GM12891 (cell line): ENCODE measurements around the gene RAB8A.
A peak's percentile ranks its signal among the peaks of the same experiment; 100 is the strongest.

ENCODE experiments used
- PAX5 ChIP-seq: IDR thresholded peaks from 2 replicates; pipeline ENCODE4 v1.6.1; 2011; ENCODE audit warnings: low read length, moderate library complexity, mild to moderate bottlenecking; ENCODE audit not compliant: insufficient read depth, severe bottlenecking
- POLR2A ChIP-seq: IDR thresholded peaks from 2 replicates; pipeline ENCODE4 v1.6.1; 2011; ENCODE audit warnings: low read depth, low read length, control low read depth
- POLR2AphosphoS5 ChIP-seq: IDR thresholded peaks from 2 replicates; pipeline ENCODE4 v1.6.1; 2011; ENCODE audit warnings: low read depth, low read length, control low read depth
- POU2F2 ChIP-seq: IDR thresholded peaks from 2 replicates; pipeline ENCODE4 v1.6.1; 2011; ENCODE audit warnings: low read depth, mild to moderate bottlenecking, control low read depth, low read length, moderate library complexity
- SPI1 ChIP-seq: IDR thresholded peaks from 2 replicates; pipeline ENCODE4 v1.6.1; 2011; ENCODE audit warnings: low read depth, low read length, control low read depth
- TAF1 ChIP-seq: IDR thresholded peaks from 2 replicates; pipeline ENCODE4 v1.6.1; 2011; ENCODE audit warnings: low read depth, low read length, control low read depth

- no peak for TF ChIP-seq POLR2A
- no peak for TF ChIP-seq TAF1
- TF ChIP-seq POLR2AphosphoS5, result no peak
- TF ChIP-seq POU2F2, result no peak
- peak; percentile 92 for TF ChIP-seq SPI1
- TF ChIP-seq PAX5, result no peak
These were observed 7.0 kb upstream of the RAB8A start for GRCh38 chr19:16104722-16105121.
